HG02571 (cell line): ENCODE measurements around the gene SLC35F4.

Source experiments
- ATAC-seq: cut with Tn5 transposase; IDR thresholded peaks from one replicate; pipeline ENCODE4 v1.9.1; 2021; ENCODE audit warnings: mild to moderate bottlenecking, moderate library complexity; ENCODE audit not compliant: unreplicated experiment

SLC35F4 gene

DNA sequence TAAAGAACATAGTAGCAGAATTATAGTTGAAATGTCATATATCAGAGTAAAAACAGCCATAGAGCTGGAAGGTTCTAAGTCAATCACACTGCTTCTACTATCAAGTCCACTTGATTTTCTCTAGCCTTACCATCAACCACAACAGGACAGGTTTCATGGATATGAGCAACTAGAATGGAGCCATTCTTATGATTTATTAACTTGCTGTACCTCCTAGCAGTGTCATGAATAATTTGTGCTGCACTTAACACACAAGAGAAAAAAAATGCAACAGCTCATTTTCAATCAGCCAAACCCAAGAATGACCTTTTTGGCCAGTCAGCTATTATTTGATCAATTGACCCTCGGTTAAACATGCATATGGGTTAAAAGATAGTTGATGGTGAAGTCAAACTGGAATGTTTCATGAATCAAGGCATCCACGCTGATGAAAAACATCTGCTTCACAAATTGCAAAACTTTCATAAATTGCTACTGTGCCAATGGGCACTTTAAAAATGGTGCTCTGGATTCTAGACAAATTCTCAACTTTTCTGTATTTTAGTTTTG, 316.8 kb downstream of the SLC35F4 start:
- no peak for ATAC-seq

- no peak for ATAC-seq
These were observed 318.8 kb downstream of the SLC35F4 start for GRCh38 chr14:57547131-57547530.

- no peak for ATAC-seq
These were observed 332.7 kb downstream of the SLC35F4 start for GRCh38 chr14:57533214-57533613.

- ATAC-seq = no peak
These were observed 335.3 kb downstream of the SLC35F4 start for GRCh38 chr14:57530571-57530970.

- ATAC-seq = no peak
These were observed 338.9 kb downstream of the SLC35F4 start for GRCh38 chr14:57526942-57527341.

GRCh38 chr14:57519043-57519442, 346.8 kb downstream of the SLC35F4 start:
- ATAC-seq = no peak
